Fibroblast of lung (primary cell): Measurements from ENCODE around the gene CEACAM6. TPM values are rescaled to one million over a fixed set of nuclear protein-coding genes. Genes with fewer than 3 reads are reported as not detected.

Source experiments
- DNase-seq, 2 donors: peaks; one replicate each; pipeline versions ENCODE4 v3.0.0 to v3.0.0-alpha.2; 2010; ENCODE audit warnings: low read depth in 2 of 2
- H2AFZ ChIP-seq: 2 replicates; pipeline ENCODE4 v1.5.1; 2012; ENCODE audit warnings: low read length, control low read depth, inconsistent platforms
- H3K27ac ChIP-seq: 2 replicates; pipeline ENCODE4 v1.5.1; 2011; ENCODE audit warnings: low read length, control low read depth; ENCODE audit not compliant: insufficient read depth
- H3K27me3 ChIP-seq: 2 replicates; pipeline ENCODE4 v1.5.1; 2011; ENCODE audit warnings: mild to moderate bottlenecking, low read length; ENCODE audit not compliant: control insufficient read depth, insufficient read depth
- H3K36me3 ChIP-seq: 2 replicates; pipeline ENCODE4 v1.5.1; 2011; ENCODE audit warnings: low read length; ENCODE audit not compliant: control insufficient read depth, insufficient read depth
- H3K4me1 ChIP-seq: 2 replicates; pipeline ENCODE4 v1.5.1; 2011; ENCODE audit warnings: low read length; ENCODE audit not compliant: control insufficient read depth, insufficient read depth; ENCODE audit errors: extremely low read depth
- H3K4me2 ChIP-seq: 2 replicates; pipeline ENCODE4 v1.5.1; 2011; ENCODE audit warnings: low read length, control low read depth; ENCODE audit not compliant: insufficient read depth; ENCODE audit errors: extremely low read depth
- H3K4me3 ChIP-seq, 4 experiments: fragments of 200-600 bp in 1 of 4; sonication (generic) in 1 of 4; replicated peaks in 1 of 4; 2 replicates each; pipeline ENCODE4 v1.5.1; 2011 to 2016; ENCODE audit warnings: low read length in 4 of 4, low read depth in 3 of 4, mild to moderate bottlenecking in 3 of 4, control low read depth in 2 of 4, inconsistent platforms in 1 of 4, mixed read lengths in 1 of 4; ENCODE audit not compliant: insufficient read depth in 1 of 4; ENCODE audit errors: control extremely low read depth in 1 of 4
- H3K79me2 ChIP-seq: 2 replicates; pipeline ENCODE4 v1.5.1; 2012; ENCODE audit warnings: mild to moderate bottlenecking, low read length, inconsistent platforms; ENCODE audit not compliant: control insufficient read depth, insufficient read depth
- H3K9ac ChIP-seq: 2 replicates; pipeline ENCODE4 v1.5.1; 2011; ENCODE audit warnings: mild to moderate bottlenecking, low read length, control low read depth; ENCODE audit not compliant: insufficient read depth
- H3K9me3 ChIP-seq: 2 replicates; pipeline ENCODE4 v1.5.1; 2012; ENCODE audit warnings: low read depth, low read length; ENCODE audit not compliant: control insufficient read depth, insufficient read depth
- H4K20me1 ChIP-seq: 2 replicates; pipeline ENCODE4 v1.5.1; 2011; ENCODE audit warnings: low read length; ENCODE audit not compliant: control insufficient read depth, insufficient read depth; ENCODE audit errors: extremely low read depth
- CTCF ChIP-seq, 2 donors: IDR thresholded peaks in 1 of 2; conservative IDR thresholded peaks in 1 of 2; 1 replicate in 1 of 2; 2 replicates in 1 of 2; pipeline ENCODE4 v1.5.1; 2011 to 2012; ENCODE audit warnings: low read length in 2 of 2, control low read depth in 1 of 2, inconsistent platforms in 1 of 2, low read depth in 1 of 2, mild to moderate bottlenecking in 1 of 2
- EZH2 ChIP-seq: IDR thresholded peaks from 2 replicates; pipeline ENCODE4 v1.5.1; 2012; ENCODE audit warnings: low read length, control low read depth, mild to moderate bottlenecking; ENCODE audit errors: missing control alignments
- polyA plus RNA-seq, 2 donors: library from polyadenylated mRNA; depleted of rRNA in 1 of 2; stranded (reverse) in 1 of 2; unstranded in 1 of 2; fragments of >200 nt; gene quantifications; 2 replicates each; pipeline ENCODE4 v1.2.1, GENCODE V29; 2011 to 2012; ENCODE audit warnings: missing spikeins in 1 of 2
- total RNA-seq: library from RNA; depleted of rRNA; stranded (reverse); fragments of >200 nt; gene quantifications from 2 replicates; pipeline ENCODE4 v1.2.1, GENCODE V29; 2014

CEACAM6 gene
- total and polyA plus RNA-seq, 2 donors (not counting 1 experiment from before 2014, with no cell fraction given) = not detected

- DNase-seq = no peak
- H2AFZ ChIP-seq = no peak overlapping the region
- H3K4me3 ChIP-seq = no peak overlapping the region
- H3K36me3 ChIP-seq = no peaks in the 10 kb centered on the region
- no peaks in the 10 kb centered on the region for H4K20me1 ChIP-seq
- no peaks in the 10 kb centered on the region for H3K79me2 ChIP-seq
- H3K4me1 ChIP-seq = no peaks in the 10 kb centered on the region
- no peak overlapping the region for H3K4me2 ChIP-seq
- no peaks in the 10 kb centered on the region for H3K9me3 ChIP-seq
- no peaks in the 10 kb centered on the region for H3K27me3 ChIP-seq
- no peak for TF ChIP-seq CTCF (conservative IDR thresholded peaks at IDR 0.05 in 1 of 2, IDR thresholded peaks at IDR 0.05 in 1 of 2; ENCODE audit: low read depth in 1 of 2, low read length in 2 of 2)
- TF ChIP-seq EZH2 = no peak
- H3K27ac ChIP-seq = no peak overlapping the region
- no peak overlapping the region for H3K9ac ChIP-seq
Measured at GRCh38 chr19:41709951-41710645, 45.2 kb upstream of the CEACAM6 start.

GRCh38 chr19:41711376-41712261 is 43.7 kb upstream of the CEACAM6 start:
- Histone ChIP-seq H3K4me2 (no peak overlapping the region), H3K79me2 (no peaks in the 10 kb centered on the region)
- TF ChIP-seq CTCF (conservative IDR thresholded peaks at IDR 0.05 in 1 of 2, IDR thresholded peaks at IDR 0.05 in 1 of 2; ENCODE audit: low read depth in 1 of 2, low read length in 2 of 2) = no peak

GRCh38 chr19:41714598-41714997 is 40.7 kb upstream of the CEACAM6 start:
- no peak overlapping the region for H3K27ac ChIP-seq
- H3K4me1 ChIP-seq = no peaks in the 10 kb centered on the region
- no peaks in the 10 kb centered on the region for H3K79me2 ChIP-seq
- no peaks in the 10 kb centered on the region for H3K27me3 ChIP-seq
- H3K4me2 ChIP-seq = no peak overlapping the region
- no peaks in the 10 kb centered on the region for H3K9me3 ChIP-seq
- no peak for DNase-seq
- no peaks in the 10 kb centered on the region for H3K36me3 ChIP-seq
- H3K9ac ChIP-seq = no peak overlapping the region
- H3K4me3 ChIP-seq = no peak overlapping the region
- TF ChIP-seq EZH2 = no peak
- TF ChIP-seq CTCF (conservative IDR thresholded peaks at IDR 0.05 in 1 of 2, IDR thresholded peaks at IDR 0.05 in 1 of 2; ENCODE audit: low read depth in 1 of 2, low read length in 2 of 2) = no peak
- H2AFZ ChIP-seq = no peak overlapping the region
- H4K20me1 ChIP-seq = no peaks in the 10 kb centered on the region

More at GRCh38 chr19:41711376-41712261, 43.7 kb upstream of the CEACAM6 start:
- Histone ChIP-seq H3K4me3 (no peak overlapping the region), H3K4me1 (no peaks in the 10 kb centered on the region), H3K9me3 (no peaks in the 10 kb centered on the region), H3K36me3 (no peaks in the 10 kb centered on the region), H4K20me1 (no peaks in the 10 kb centered on the region), H3K27me3 (no peaks in the 10 kb centered on the region), H3K27ac (no peak overlapping the region), H3K9ac (no peak overlapping the region), H2AFZ (no peak overlapping the region)
- DNase-seq = no peak
